Measurements from ENCODE around the gene FAM120A.

GRCh38 chr9:93483497-93483896 lies 32.0 kb downstream of the FAM120A start:
- TF ChIP-seq CTCF (IDR thresholded peaks at IDR 0.05) (no peak), POLR2A (IDR thresholded peaks at IDR 0.05) (no peak)
